Activated T-helper 17 cell treated with anti-CD3 and anti-CD28 coated beads, Interleukin-2, amount 50 U/mL, for 72 hours (primary cell): ENCODE data around the gene PIK3CB. TPM values are rescaled to one million over a fixed set of nuclear protein-coding genes. Genes with fewer than 3 reads are reported as not detected.
"Not testable (repeated sequence)": the region's sequence is repeated elsewhere in the genome, so short reads cannot be mapped to it uniquely, and the experiment has no call there.

Source experiments
- ATAC-seq: fragments of 150-1000 bp; cut with Tn5 transposase; replicated peaks from 2 replicates; pipeline ENCODE4 v1.10.0; 2021; ENCODE audit warnings: mild to moderate bottlenecking, moderate library complexity
- H3K27ac Mint-ChIP-seq: one replicate; pipeline ENCODE4 v1.8.0; 2022; ENCODE audit warnings: mixed read lengths
- H3K27me3 Mint-ChIP-seq: one replicate; pipeline ENCODE4 v1.8.0; 2022; ENCODE audit warnings: mixed read lengths
- H3K36me3 Mint-ChIP-seq: one replicate; pipeline ENCODE4 v1.8.0; 2022; ENCODE audit warnings: low read depth, mild to moderate bottlenecking, mixed read lengths
- H3K4me1 Mint-ChIP-seq: one replicate; pipeline ENCODE4 v1.8.0; 2022; ENCODE audit warnings: mixed read lengths
- H3K4me3 Mint-ChIP-seq: one replicate; pipeline ENCODE4 v1.8.0; 2022; ENCODE audit warnings: mild to moderate bottlenecking, mixed read lengths
- H3K9me3 Mint-ChIP-seq: one replicate; pipeline ENCODE4 v1.8.0; 2022; ENCODE audit warnings: mixed read lengths
- total RNA-seq, 2 donors: library from RNA; stranded (reverse); gene quantifications; one replicate each; pipeline ENCODE4 v1.2.3, GENCODE V29; 2022

PIK3CB gene
- total RNA-seq, 2 donors from 2014 or later, result 17.2 to 20.3 TPM

GRCh38 chr3:138803006-138803653 lies 31.6 kb downstream of the PIK3CB start:
- Mint-ChIP-seq H3K27ac (peak overlapping the region; percentile 16), H3K4me1 (peaks cover 18% of the 10 kb centered on the region), H3K36me3 (no peaks in the 10 kb centered on the region), H3K27me3 (no peaks in the 10 kb centered on the region), H3K4me3 (no peak overlapping the region), H3K9me3 (no peaks in the 10 kb centered on the region)
- ATAC-seq, result peak; percentile 23

- Mint-ChIP-seq H3K4me1 (peaks cover 24% of the 10 kb centered on the region), H3K27ac (peak overlapping the region; percentile 16)
- not testable (repeated sequence) for H3K36me3 Mint-ChIP-seq, H3K27me3 Mint-ChIP-seq, H3K4me3 Mint-ChIP-seq, H3K9me3 Mint-ChIP-seq, ATAC-seq
These were observed 32.5 kb downstream of the PIK3CB start for GRCh38 chr3:138802223-138802622.

- Mint-ChIP-seq H3K4me3 (no peak overlapping the region), H3K9me3 (no peaks in the 10 kb centered on the region), H3K4me1 (peaks cover 24% of the 10 kb centered on the region), H3K27ac (peak overlapping the region; percentile 16), H3K36me3 (peaks cover 5% of the 10 kb centered on the region), H3K27me3 (no peaks in the 10 kb centered on the region)
- ATAC-seq, result no peak
These were observed 32.9 kb downstream of the PIK3CB start for GRCh38 chr3:138801792-138802191.

GRCh38 chr3:138800248-138800647 lies 34.5 kb downstream of the PIK3CB start:
- Mint-ChIP-seq H3K9me3 (no peaks in the 10 kb centered on the region), H3K4me3 (no peak overlapping the region)

GRCh38 chr3:138799822-138800221 lies 34.9 kb downstream of the PIK3CB start:
- peak overlapping the region; percentile 2 for H3K27ac Mint-ChIP-seq
- H3K4me1 Mint-ChIP-seq, result peaks cover 27% of the 10 kb centered on the region
- H3K9me3 Mint-ChIP-seq, result no peaks in the 10 kb centered on the region
- H3K4me3 Mint-ChIP-seq, result no peak overlapping the region
- no peak for ATAC-seq
- H3K36me3 Mint-ChIP-seq, result peaks cover 13% of the 10 kb centered on the region
- H3K27me3 Mint-ChIP-seq, result no peaks in the 10 kb centered on the region

More at GRCh38 chr3:138800248-138800647, 34.5 kb downstream of the PIK3CB start:
- ATAC-seq, result no peak
- no peak overlapping the region for H3K27ac Mint-ChIP-seq
- H3K36me3 Mint-ChIP-seq, result peaks cover 11% of the 10 kb centered on the region
- H3K4me1 Mint-ChIP-seq, result peaks cover 27% of the 10 kb centered on the region
- H3K27me3 Mint-ChIP-seq, result no peaks in the 10 kb centered on the region

- no peaks in the 10 kb centered on the region for H3K27me3 Mint-ChIP-seq
- H3K4me1 Mint-ChIP-seq, result peaks cover 19% of the 10 kb centered on the region
- ATAC-seq, result no peak
- H3K36me3 Mint-ChIP-seq, result peaks cover 34% of the 10 kb centered on the region
- no peak overlapping the region for H3K4me3 Mint-ChIP-seq
- peak overlapping the region; percentile 85 for H3K27ac Mint-ChIP-seq
- H3K9me3 Mint-ChIP-seq, result no peaks in the 10 kb centered on the region
These were observed 37.2 kb downstream of the PIK3CB start for GRCh38 chr3:138797508-138798038.

GRCh38 chr3:138796761-138797160 lies 38.0 kb downstream of the PIK3CB start:
- H3K27me3 Mint-ChIP-seq, result no peaks in the 10 kb centered on the region
- H3K4me3 Mint-ChIP-seq, result no peak overlapping the region
- no peak for ATAC-seq
- peaks cover 21% of the 10 kb centered on the region for H3K4me1 Mint-ChIP-seq
- H3K9me3 Mint-ChIP-seq, result no peaks in the 10 kb centered on the region
- no peak overlapping the region for H3K27ac Mint-ChIP-seq
- peaks cover 43% of the 10 kb centered on the region for H3K36me3 Mint-ChIP-seq

GRCh38 chr3:138786788-138787271 lies 47.9 kb downstream of the PIK3CB start:
- Mint-ChIP-seq H3K4me1 (peaks cover 23% of the 10 kb centered on the region), H3K9me3 (no peaks in the 10 kb centered on the region), H3K27me3 (no peaks in the 10 kb centered on the region), H3K4me3 (no peak overlapping the region), H3K36me3 (peaks cover 22% of the 10 kb centered on the region), H3K27ac (peak overlapping the region; percentile 10)
- ATAC-seq, result no peak

- Mint-ChIP-seq H3K27ac (no peak overlapping the region), H3K36me3 (peaks cover 13% of the 10 kb centered on the region), H3K9me3 (no peaks in the 10 kb centered on the region), H3K4me3 (no peak overlapping the region), H3K27me3 (no peaks in the 10 kb centered on the region), H3K4me1 (peaks cover 14% of the 10 kb centered on the region)
- no peak for ATAC-seq
These were observed 48.8 kb downstream of the PIK3CB start for GRCh38 chr3:138785951-138786350.

GRCh38 chr3:138785362-138785857 lies 49.3 kb downstream of the PIK3CB start:
- H3K9me3 Mint-ChIP-seq, H3K27me3 Mint-ChIP-seq, H3K27ac Mint-ChIP-seq, ATAC-seq, H3K4me3 Mint-ChIP-seq: not testable (repeated sequence)
- Mint-ChIP-seq H3K4me1 (peaks cover 13% of the 10 kb centered on the region), H3K36me3 (peaks cover 12% of the 10 kb centered on the region)

- Mint-ChIP-seq H3K27me3 (no peaks in the 10 kb centered on the region), H3K9me3 (no peaks in the 10 kb centered on the region)
These were observed 52.0 kb downstream of the PIK3CB start for GRCh38 chr3:138782755-138783154.

GRCh38 chr3:138781012-138781470 lies 53.7 kb downstream of the PIK3CB start:
- Mint-ChIP-seq H3K9me3 (no peaks in the 10 kb centered on the region), H3K4me3 (peak overlapping the region; percentile 37), H3K4me1 (peaks cover 9% of the 10 kb centered on the region), H3K27me3 (no peaks in the 10 kb centered on the region), H3K36me3 (no peaks in the 10 kb centered on the region), H3K27ac (peak overlapping the region; percentile 68)
- peak; percentile 99 for ATAC-seq

More at GRCh38 chr3:138782755-138783154, 52.0 kb downstream of the PIK3CB start:
- no peak for ATAC-seq
- Mint-ChIP-seq H3K4me3 (no peak overlapping the region), H3K36me3 (peaks cover 6% of the 10 kb centered on the region), H3K4me1 (peaks cover 9% of the 10 kb centered on the region), H3K27ac (no peak overlapping the region)

- H3K27ac Mint-ChIP-seq, result peak overlapping the region; percentile 13
- H3K4me1 Mint-ChIP-seq, result peaks cover 19% of the 10 kb centered on the region
- no peak for ATAC-seq
- H3K27me3 Mint-ChIP-seq, result no peaks in the 10 kb centered on the region
- H3K4me3 Mint-ChIP-seq, result no peak overlapping the region
- H3K36me3 Mint-ChIP-seq, result no peaks in the 10 kb centered on the region
- H3K9me3 Mint-ChIP-seq, result no peaks in the 10 kb centered on the region
These were observed 56.1 kb downstream of the PIK3CB start for GRCh38 chr3:138778643-138779042.

GRCh38 chr3:138776961-138777360 lies 57.8 kb downstream of the PIK3CB start:
- no peak for ATAC-seq
- Mint-ChIP-seq H3K27me3 (no peaks in the 10 kb centered on the region), H3K4me1 (peaks cover 11% of the 10 kb centered on the region), H3K9me3 (no peaks in the 10 kb centered on the region), H3K4me3 (no peak overlapping the region), H3K36me3 (no peaks in the 10 kb centered on the region), H3K27ac (no peak overlapping the region)

GRCh38 chr3:138775254-138775595 lies 59.5 kb downstream of the PIK3CB start:
- Mint-ChIP-seq H3K27me3 (no peaks in the 10 kb centered on the region), H3K9me3 (no peaks in the 10 kb centered on the region), H3K4me3 (no peak overlapping the region), H3K4me1 (peaks cover 11% of the 10 kb centered on the region), H3K27ac (peak overlapping the region; percentile 71), H3K36me3 (no peaks in the 10 kb centered on the region)
- no peak for ATAC-seq
